Sigmoid colon (tissue), 7 donors: ENCODE data around the gene ERO1A. TPM values are rescaled to one million over a fixed set of nuclear protein-coding genes. Genes with fewer than 3 reads are reported as not detected.

ENCODE experiments used
- DNase-seq: peaks from one replicate; pipeline ENCODE4 v3.0.0-alpha.2; 2019
- H3K27ac ChIP-seq, 4 donors: fragments of 200-600 bp; sonication (generic); one replicate each; pipeline ENCODE4 v1.5.1; 2016 to 2019; ENCODE audit warnings: mild to moderate bottlenecking in 1 of 4
- H3K27me3 ChIP-seq, 3 donors: fragments of 200-600 bp; sonication (generic); one replicate each; pipeline ENCODE4 v1.5.1; 2019; ENCODE audit warnings: mild to moderate bottlenecking in 1 of 3
- H3K36me3 ChIP-seq, 4 donors: fragments of 200-600 bp; sonication (generic); one replicate each; pipeline ENCODE4 v1.5.1; 2016 to 2019
- H3K4me1 ChIP-seq, 4 donors: fragments of 200-600 bp; sonication (generic); one replicate each; pipeline ENCODE4 v1.5.1; 2017 to 2019
- H3K4me3 ChIP-seq, 4 donors: fragments of 200-600 bp; sonication (generic); one replicate each; pipeline ENCODE4 v1.5.1; 2017 to 2019; ENCODE audit warnings: mild to moderate bottlenecking in 2 of 4, moderate library complexity in 1 of 4
- H3K9me3 ChIP-seq, 4 donors: fragments of 200-600 bp in 3 of 4; sonication (generic) in 3 of 4; one replicate each; pipeline versions ENCODE4 v1.5.1 to v1.6.1; 2013 to 2019
- EP300 ChIP-seq, 4 donors: sonication (generic); formaldehyde crosslinking; IDR thresholded peaks; one replicate each; pipeline ENCODE4 v1.6.1; 2017; ENCODE audit warnings: antibody characterized with exemption in 4 of 4
- POLR2A ChIP-seq, 2 donors: fragments of 450-650 bp; IDR thresholded peaks; one replicate each; pipeline ENCODE4 v1.6.1; 2016; ENCODE audit warnings: antibody characterized with exemption in 2 of 2, mild to moderate bottlenecking in 2 of 2, moderate library complexity in 2 of 2
- POLR2AphosphoS5 ChIP-seq, 4 donors: sonication (generic); formaldehyde crosslinking; IDR thresholded peaks; one replicate each; pipeline ENCODE4 v1.6.1; 2017; ENCODE audit warnings: antibody characterized with exemption in 4 of 4
- WGBS, 2 donors: extraction: QIAGEN DNeasy Blood & Tissue Kit; methylation state at CpG; one replicate each; pipeline ENCODE4 v1.1.7; 2013; 5-methylcytosine and 5-hydroxymethylcytosine counted together
- intact Hi-C: fragments of 100-400 bp; cut with DNase I; formaldehyde crosslinking; loops from one replicate; pipeline ENCODE4 v1.15.1; 2023
- polyA plus RNA-seq, 3 donors: library from polyadenylated mRNA; stranded (reverse); fragments of 200-250 nt; gene quantifications; one replicate each; pipeline ENCODE4 v1.2.3, GENCODE V29; 2013
- total RNA-seq, 4 donors: library from RNA; depleted of rRNA; stranded (reverse); fragments of >200 nt; gene quantifications; one replicate each; pipeline ENCODE4 v1.1.0, GENCODE V29; 2016
- TF ChIP-seq, protein P1 (sequence below), 4 experiments: fragments of 450-650 bp in 3 of 4; fragments of 200-600 bp in 1 of 4; IDR thresholded peaks; one replicate each; pipeline ENCODE4 v1.5.1; 2016 to 2019; ENCODE audit warnings: antibody characterized with exemption in 4 of 4, mild to moderate bottlenecking in 3 of 4, moderate library complexity in 2 of 4
- donor health status: healthy with polysubstance abuse.
- donor health status: Bipolar disorder and iron deficiency.
- donor health status: healthy.

Gene ERO1A
- total and polyA plus RNA-seq, 7 donors: 3.0 to 30.9 (median 27.2) TPM

DNA sequence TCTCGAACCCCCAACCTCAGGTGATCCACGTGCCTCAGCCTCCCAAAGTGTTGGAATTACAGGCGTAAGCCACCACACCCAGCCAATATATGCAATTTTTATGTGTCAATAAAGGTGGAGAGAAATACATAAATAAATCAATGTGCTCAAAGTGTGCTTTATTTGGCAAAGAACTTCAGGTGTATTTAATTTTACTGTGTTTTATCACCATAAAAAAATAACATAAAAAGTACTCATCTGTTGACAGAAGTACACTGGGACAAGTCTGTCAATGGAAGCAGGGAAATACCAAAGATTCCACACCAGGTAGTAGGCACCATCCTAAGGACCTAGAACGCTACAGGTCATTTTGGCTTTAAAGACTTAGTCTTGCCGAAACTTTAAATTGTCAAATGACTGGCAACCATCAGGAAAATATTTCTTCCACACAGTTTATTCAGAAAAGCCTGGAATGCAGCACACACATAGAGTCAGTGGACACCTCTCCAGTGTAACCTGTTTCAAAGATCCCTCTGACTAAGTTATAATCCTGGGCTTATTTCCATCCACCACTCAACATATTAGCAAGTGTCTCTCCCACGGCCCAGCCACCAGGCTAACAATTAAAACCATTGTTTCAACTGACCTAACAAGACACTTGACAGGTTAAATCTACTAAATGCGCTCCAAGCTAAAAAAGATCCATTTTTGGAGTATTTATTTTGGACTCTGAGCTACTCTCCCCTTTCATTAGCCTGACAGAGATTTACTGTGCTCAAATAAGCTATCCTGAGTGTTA lies 4.2 kb downstream of the ERO1A start:
- intact Hi-C loops: no loop called here
- no peak overlapping the region for H3K27ac ChIP-seq
- TF ChIP-seq POLR2AphosphoS5 (IDR thresholded peaks at IDR 0.05) (no peak), POLR2A (IDR thresholded peaks at IDR 0.05) (no peak), EP300 (IDR thresholded peaks at IDR 0.05) (no peak)
- TF ChIP-seq, protein P1, sequence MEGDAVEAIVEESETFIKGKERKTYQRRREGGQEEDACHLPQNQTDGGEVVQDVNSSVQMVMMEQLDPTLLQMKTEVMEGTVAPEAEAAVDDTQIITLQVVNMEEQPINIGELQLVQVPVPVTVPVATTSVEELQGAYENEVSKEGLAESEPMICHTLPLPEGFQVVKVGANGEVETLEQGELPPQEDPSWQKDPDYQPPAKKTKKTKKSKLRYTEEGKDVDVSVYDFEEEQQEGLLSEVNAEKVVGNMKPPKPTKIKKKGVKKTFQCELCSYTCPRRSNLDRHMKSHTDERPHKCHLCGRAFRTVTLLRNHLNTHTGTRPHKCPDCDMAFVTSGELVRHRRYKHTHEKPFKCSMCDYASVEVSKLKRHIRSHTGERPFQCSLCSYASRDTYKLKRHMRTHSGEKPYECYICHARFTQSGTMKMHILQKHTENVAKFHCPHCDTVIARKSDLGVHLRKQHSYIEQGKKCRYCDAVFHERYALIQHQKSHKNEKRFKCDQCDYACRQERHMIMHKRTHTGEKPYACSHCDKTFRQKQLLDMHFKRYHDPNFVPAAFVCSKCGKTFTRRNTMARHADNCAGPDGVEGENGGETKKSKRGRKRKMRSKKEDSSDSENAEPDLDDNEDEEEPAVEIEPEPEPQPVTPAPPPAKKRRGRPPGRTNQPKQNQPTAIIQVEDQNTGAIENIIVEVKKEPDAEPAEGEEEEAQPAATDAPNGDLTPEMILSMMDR (IDR thresholded peaks at IDR 0.05): no peak

DNA sequence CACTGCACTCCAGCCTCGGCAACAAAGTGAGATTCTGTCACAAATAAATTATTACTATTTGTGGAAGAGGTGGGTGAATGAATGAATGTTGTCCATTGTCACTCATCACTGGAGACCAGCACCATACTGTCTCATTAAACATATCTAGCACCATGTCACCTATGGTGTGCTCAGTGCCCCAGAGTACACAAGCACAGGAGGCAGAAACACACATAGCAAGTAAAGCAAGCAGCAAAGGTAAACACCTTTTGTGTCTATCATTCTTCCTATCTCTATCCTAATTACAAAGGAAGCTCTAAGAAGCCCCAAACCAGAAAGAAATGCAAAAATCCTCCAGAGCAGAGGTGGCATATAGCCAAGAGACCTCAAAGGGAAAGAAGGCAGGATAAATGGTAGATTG lies 9.2 kb downstream of the ERO1A start:
- DNase-seq: no peak
- intact Hi-C loops: no loop called here
- H3K9me3 ChIP-seq: no peaks in the 10 kb centered on the region
- no peak overlapping the region for H3K4me3 ChIP-seq
- peaks cover 0 to 5% (median 0%) of the 10 kb centered on the region in 4 donors for H3K4me1 ChIP-seq
- H3K36me3 ChIP-seq: peaks cover 0 to 11% (median 4%) of the 10 kb centered on the region in 4 donors
- 94 to 96% methylated on average over 1 of the region's 1 CpG for WGBS, 2 donors
- H3K27ac ChIP-seq: no peak overlapping the region
- TF ChIP-seq POLR2AphosphoS5 (IDR thresholded peaks at IDR 0.05): no peak
- no peak for TF ChIP-seq EP300 (IDR thresholded peaks at IDR 0.05)
- TF ChIP-seq POLR2A (IDR thresholded peaks at IDR 0.05): no peak
- TF ChIP-seq, protein P1 (IDR thresholded peaks at IDR 0.05): no peak
- H3K27me3 ChIP-seq: no peaks in the 10 kb centered on the region

More for the DNA sequence above, 4.2 kb downstream of the ERO1A start:
- Histone ChIP-seq H3K4me1 (peaks cover 0 to 25% (median 7%) of the 10 kb centered on the region in 4 donors), H3K27me3 (no peaks in the 10 kb centered on the region), H3K9me3 (no peaks in the 10 kb centered on the region), H3K36me3 (no peaks in the 10 kb centered on the region), H3K4me3 (no peak overlapping the region)
- 53 to 81% methylated on average over 7 of the region's 7 CpGs for WGBS, 2 donors
- no peak for DNase-seq

DNA sequence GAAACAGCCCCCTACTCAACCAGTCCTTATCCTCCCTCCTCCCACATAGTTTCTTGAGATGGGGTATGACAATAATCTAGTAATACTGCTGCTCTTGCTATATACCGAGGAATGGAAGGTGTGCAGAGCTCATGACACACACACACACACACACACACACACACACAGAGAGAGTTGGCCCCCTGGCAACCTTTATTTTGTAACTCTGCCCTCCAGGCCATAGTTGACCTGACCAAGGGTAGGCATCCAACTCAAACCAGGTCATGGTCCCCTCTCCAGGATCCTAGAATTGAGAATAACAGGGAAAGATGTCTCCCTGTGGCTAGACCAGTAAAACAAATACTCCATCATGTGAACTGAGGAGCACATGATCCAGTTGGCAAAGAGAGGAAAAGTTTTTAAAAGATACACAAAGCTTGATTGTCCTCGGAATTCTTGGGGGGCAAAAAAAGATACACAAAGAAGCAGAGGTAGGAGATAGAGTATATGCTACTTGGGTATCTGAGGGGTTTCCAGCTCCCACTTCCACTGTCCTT lies 11.3 kb downstream of the ERO1A start:
- WGBS, 2 donors: 66 to 85% methylated on average over 2 of the region's 2 CpGs
- Histone ChIP-seq H3K36me3 (peaks cover 0 to 17% (median 6%) of the 10 kb centered on the region in 4 donors), H3K27me3 (no peaks in the 10 kb centered on the region), H3K27ac (no peak overlapping the region), H3K4me1 (peaks cover 0 to 5% (median 0%) of the 10 kb centered on the region in 4 donors), H3K4me3 (no peak overlapping the region), H3K9me3 (no peaks in the 10 kb centered on the region)
- TF ChIP-seq EP300 (IDR thresholded peaks at IDR 0.05) (no peak), POLR2A (IDR thresholded peaks at IDR 0.05) (no peak), POLR2AphosphoS5 (IDR thresholded peaks at IDR 0.05) (no peak)
- TF ChIP-seq, protein P1 (IDR thresholded peaks at IDR 0.05): no peak
- intact Hi-C loops: no loop called here
- no peak for DNase-seq

DNA sequence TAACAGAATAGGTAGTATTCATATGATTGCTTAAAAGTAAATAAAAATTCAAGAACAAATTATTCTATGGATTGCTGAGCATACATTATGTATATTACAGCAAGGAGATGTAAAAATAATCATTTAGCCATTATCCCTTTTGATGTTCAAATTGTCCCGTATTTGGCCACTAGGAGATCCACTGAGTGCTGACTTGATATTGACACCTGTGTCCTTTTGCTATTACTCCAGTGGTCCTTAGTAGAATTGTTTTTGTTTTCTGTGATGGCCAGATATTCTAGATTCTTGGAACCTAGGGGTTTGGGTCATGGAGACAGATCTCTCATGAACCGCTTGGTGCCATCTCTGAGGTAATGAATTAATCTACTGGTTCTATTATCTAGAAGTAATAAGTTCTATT lies 16.8 kb downstream of the ERO1A start:
- Histone ChIP-seq H3K27me3 (no peaks in the 10 kb centered on the region), H3K27ac (no peak overlapping the region), H3K4me1 (no peaks in the 10 kb centered on the region), H3K9me3 (no peaks in the 10 kb centered on the region), H3K36me3 (peaks cover 0 to 59% (median 8%) of the 10 kb centered on the region in 4 donors), H3K4me3 (no peak overlapping the region)
- no peak for DNase-seq
- intact Hi-C loops: no loop called here
- TF ChIP-seq, protein P1 (IDR thresholded peaks at IDR 0.05): peak in 1 of 4 experiments; percentile 12
- TF ChIP-seq POLR2AphosphoS5 (IDR thresholded peaks at IDR 0.05) (no peak), EP300 (IDR thresholded peaks at IDR 0.05) (no peak), POLR2A (IDR thresholded peaks at IDR 0.05) (no peak)
- WGBS, 2 donors: 94 to 98% methylated on average over 2 of the region's 2 CpGs
